Measurements from ENCODE around the gene GCN1. TPM values are rescaled to one million over a fixed set of nuclear protein-coding genes. Genes with fewer than 3 reads are reported as not detected.
A peak's percentile ranks its signal among the peaks of the same experiment; 100 is the strongest.

The GCN1 gene
- total RNA-seq, 1 donor from 2014 or later = 92.3 TPM

- H3K9me3 Mint-ChIP-seq (ENCODE audit: low read depth) = no peaks in the 10 kb centered on the region
- TF ChIP-seq, protein P1, sequence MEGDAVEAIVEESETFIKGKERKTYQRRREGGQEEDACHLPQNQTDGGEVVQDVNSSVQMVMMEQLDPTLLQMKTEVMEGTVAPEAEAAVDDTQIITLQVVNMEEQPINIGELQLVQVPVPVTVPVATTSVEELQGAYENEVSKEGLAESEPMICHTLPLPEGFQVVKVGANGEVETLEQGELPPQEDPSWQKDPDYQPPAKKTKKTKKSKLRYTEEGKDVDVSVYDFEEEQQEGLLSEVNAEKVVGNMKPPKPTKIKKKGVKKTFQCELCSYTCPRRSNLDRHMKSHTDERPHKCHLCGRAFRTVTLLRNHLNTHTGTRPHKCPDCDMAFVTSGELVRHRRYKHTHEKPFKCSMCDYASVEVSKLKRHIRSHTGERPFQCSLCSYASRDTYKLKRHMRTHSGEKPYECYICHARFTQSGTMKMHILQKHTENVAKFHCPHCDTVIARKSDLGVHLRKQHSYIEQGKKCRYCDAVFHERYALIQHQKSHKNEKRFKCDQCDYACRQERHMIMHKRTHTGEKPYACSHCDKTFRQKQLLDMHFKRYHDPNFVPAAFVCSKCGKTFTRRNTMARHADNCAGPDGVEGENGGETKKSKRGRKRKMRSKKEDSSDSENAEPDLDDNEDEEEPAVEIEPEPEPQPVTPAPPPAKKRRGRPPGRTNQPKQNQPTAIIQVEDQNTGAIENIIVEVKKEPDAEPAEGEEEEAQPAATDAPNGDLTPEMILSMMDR (IDR thresholded peaks at IDR 0.05) = no peak
- no peaks in the 10 kb centered on the region for H3K27me3 Mint-ChIP-seq (ENCODE audit: low read depth)
- peak overlapping the region; percentile 26 for H3K4me3 Mint-ChIP-seq (ENCODE audit: unreplicated experiment)
- no peak for DNase-seq (ENCODE audit: low spot score)
- H3K4me1 Mint-ChIP-seq (ENCODE audit: low read depth) = peaks cover 87% of the 10 kb centered on the region
- no peaks in the 10 kb centered on the region for H3K36me3 Mint-ChIP-seq (ENCODE audit: low read depth)
- H3K27ac Mint-ChIP-seq (ENCODE audit: unreplicated experiment) = peak overlapping the region; percentile 98
Measured at GRCh38 chr12:120230326-120230973, 35.9 kb upstream of the GCN1 start.

GRCh38 chr12:120229487-120230325, 35.2 kb upstream of the GCN1 start:
- Mint-ChIP-seq H3K9me3 (ENCODE audit: low read depth) (no peaks in the 10 kb centered on the region), H3K27ac (ENCODE audit: unreplicated experiment) (peak overlapping the region; percentile 98), H3K36me3 (ENCODE audit: low read depth) (no peaks in the 10 kb centered on the region), H3K27me3 (ENCODE audit: low read depth) (no peaks in the 10 kb centered on the region), H3K4me1 (ENCODE audit: low read depth) (peaks cover 87% of the 10 kb centered on the region), H3K4me3 (ENCODE audit: unreplicated experiment) (peak overlapping the region; percentile 9)
- TF ChIP-seq, protein P1 (IDR thresholded peaks at IDR 0.05) = no peak
- no peak for DNase-seq (ENCODE audit: low spot score)

DNA sequence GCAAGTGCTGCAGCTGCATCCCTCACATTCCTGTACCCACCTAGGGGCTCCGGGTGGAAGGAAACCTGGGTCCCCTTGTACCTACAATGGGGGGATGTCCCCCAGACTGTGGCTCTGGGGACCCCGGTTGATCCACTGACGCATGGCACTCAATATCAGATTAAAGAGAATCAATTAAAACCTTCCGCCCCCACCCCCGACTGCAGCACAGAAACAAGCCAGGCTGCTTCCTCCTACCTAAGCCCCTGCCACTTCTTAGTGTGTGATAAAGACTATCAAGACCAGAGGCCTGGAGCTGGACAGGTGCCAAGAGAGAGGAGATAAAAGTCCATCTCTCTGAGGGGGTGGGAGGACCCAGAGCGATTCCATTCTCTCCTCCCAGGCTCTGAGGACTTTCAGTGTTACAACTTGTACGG, 34.6 kb upstream of the GCN1 start:
- peak overlapping the region; percentile 98 for H3K27ac Mint-ChIP-seq (ENCODE audit: unreplicated experiment)
- TF ChIP-seq, protein P1 (IDR thresholded peaks at IDR 0.05) = no peak
- H3K4me3 Mint-ChIP-seq (ENCODE audit: unreplicated experiment) = no peak overlapping the region
- DNase-seq (ENCODE audit: low spot score) = no peak
- H3K9me3 Mint-ChIP-seq (ENCODE audit: low read depth) = no peaks in the 10 kb centered on the region
- no peaks in the 10 kb centered on the region for H3K36me3 Mint-ChIP-seq (ENCODE audit: low read depth)
- H3K4me1 Mint-ChIP-seq (ENCODE audit: low read depth) = peaks cover 87% of the 10 kb centered on the region
- H3K27me3 Mint-ChIP-seq (ENCODE audit: low read depth) = no peaks in the 10 kb centered on the region

DNA sequence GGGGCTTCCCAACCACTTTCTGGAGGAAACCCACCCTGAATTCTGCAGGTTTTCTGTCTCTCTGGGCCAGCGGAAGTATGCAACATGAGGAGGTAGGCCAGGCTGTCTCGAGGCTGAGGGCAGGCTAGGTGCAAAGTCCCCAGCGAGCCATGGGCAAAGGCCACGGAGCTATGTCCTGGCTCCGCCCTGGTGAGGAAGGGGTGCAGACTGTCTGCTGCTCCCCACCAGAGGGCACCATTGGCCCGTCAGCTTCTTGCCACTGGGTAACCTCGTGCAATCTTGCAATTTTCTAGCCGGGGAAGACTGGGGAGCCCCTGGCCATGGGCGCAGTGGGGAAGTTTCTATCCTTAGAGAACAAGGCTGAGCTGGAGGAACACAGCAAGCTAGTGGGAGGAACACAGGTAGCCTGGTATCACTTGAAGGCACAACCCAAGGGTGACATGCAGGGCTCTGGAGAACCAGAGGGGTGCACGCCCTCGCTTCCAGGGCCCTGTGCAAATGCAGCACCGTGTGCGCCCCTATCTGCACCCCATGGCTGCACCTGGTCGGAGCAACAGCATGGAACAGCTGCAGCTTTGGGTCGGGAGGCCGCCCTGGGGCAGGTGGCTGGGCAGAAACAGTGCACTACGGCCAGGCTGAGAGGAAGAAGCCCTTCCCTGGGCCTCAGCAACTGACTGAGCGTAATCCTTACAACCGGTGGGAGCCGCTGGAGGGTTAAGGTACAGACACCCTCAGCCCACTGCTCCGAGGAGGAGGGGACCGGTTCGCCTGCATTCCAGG, 34.0 kb upstream of the GCN1 start:
- no peak for DNase-seq (ENCODE audit: low spot score)
- no peak overlapping the region for H3K4me3 Mint-ChIP-seq (ENCODE audit: unreplicated experiment)
- TF ChIP-seq, protein P1 (IDR thresholded peaks at IDR 0.05) = peak; percentile 98

DNA sequence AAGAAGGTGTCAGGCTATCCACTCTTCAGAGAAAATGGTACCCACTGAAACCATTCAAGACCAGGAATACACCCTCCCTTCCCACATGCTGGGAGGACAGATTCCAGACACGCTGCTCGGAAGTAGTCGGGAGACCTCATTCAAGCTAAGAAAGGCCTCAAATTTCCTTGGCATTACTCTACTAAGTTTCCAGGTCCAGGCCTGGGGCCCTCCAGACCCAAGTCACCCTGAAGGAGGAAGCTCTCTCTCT, 33.5 kb upstream of the GCN1 start:
- Mint-ChIP-seq H3K4me1 (ENCODE audit: low read depth) (peaks cover 76% of the 10 kb centered on the region), H3K27me3 (ENCODE audit: low read depth) (no peaks in the 10 kb centered on the region), H3K36me3 (ENCODE audit: low read depth) (no peaks in the 10 kb centered on the region), H3K4me3 (ENCODE audit: unreplicated experiment) (no peak overlapping the region), H3K9me3 (ENCODE audit: low read depth) (no peaks in the 10 kb centered on the region), H3K27ac (ENCODE audit: unreplicated experiment) (peak overlapping the region; percentile 98)
- TF ChIP-seq, protein P1 (IDR thresholded peaks at IDR 0.05) = no peak
- no peak for DNase-seq (ENCODE audit: low spot score)

More for the DNA sequence above, 34.0 kb upstream of the GCN1 start:
- no peaks in the 10 kb centered on the region for H3K27me3 Mint-ChIP-seq (ENCODE audit: low read depth)
- no peaks in the 10 kb centered on the region for H3K9me3 Mint-ChIP-seq (ENCODE audit: low read depth)
- peaks cover 81% of the 10 kb centered on the region for H3K4me1 Mint-ChIP-seq (ENCODE audit: low read depth)
- H3K36me3 Mint-ChIP-seq (ENCODE audit: low read depth) = no peaks in the 10 kb centered on the region
- H3K27ac Mint-ChIP-seq (ENCODE audit: unreplicated experiment) = peak overlapping the region; percentile 98
